GM21360 (cell line): ENCODE results near the gene EPN2.
A peak's percentile ranks its signal among the peaks of the same experiment; 100 is the strongest.
"Not testable (repeated sequence)": the region's sequence is repeated elsewhere in the genome, so short reads cannot be mapped to it uniquely, and the experiment has no call there.

Experiments used
- ATAC-seq: cut with Tn5 transposase; IDR thresholded peaks from one replicate; pipeline ENCODE4 v1.9.1; 2021; ENCODE audit warnings: mild to moderate bottlenecking, moderate library complexity; ENCODE audit not compliant: unreplicated experiment

The EPN2 gene

DNA sequence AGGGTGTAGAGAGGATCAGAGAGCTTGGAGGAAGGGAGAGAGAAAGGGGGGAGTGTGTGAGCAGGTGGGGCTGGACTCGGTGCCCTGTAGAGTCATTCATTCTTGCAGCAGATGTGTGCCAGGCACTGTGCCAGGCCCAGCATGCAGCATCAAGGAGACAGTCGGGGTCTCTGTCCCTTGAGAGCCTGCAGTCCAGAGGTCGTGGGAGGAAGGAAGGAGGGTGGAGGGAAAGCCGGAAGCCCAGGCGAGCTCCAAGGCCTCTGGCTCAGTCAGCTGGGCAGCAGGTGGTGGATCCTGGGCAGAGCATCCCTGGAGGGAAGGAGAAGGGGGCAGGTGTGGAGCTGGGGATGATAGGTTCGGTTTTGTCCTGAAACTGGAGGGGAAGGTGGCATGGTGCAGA lies 27.5 kb downstream of the EPN2 start:
- no peak for ATAC-seq

GRCh38 chr17:19265755-19266154 lies 28.6 kb downstream of the EPN2 start:
- ATAC-seq, result no peak

DNA sequence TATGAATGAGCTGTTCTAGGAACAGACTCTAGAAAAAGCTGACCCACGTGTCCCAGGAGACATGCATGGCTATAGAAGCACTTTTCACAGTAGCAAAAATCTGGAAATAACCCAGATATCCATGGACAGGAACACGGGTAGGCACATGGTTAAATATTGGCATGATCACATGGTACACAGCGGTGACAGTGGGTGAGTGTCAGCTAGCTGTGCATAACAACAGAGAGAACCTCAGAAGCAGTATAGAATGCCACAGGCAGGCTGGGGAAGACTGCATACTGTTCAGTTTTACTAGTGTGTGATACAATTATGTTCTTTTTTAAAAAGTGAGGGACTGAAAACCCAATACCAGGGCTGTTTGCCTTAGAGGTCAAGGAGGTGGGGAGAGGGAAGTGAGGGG lies 31.4 kb downstream of the EPN2 start:
- ATAC-seq, result no peak

DNA sequence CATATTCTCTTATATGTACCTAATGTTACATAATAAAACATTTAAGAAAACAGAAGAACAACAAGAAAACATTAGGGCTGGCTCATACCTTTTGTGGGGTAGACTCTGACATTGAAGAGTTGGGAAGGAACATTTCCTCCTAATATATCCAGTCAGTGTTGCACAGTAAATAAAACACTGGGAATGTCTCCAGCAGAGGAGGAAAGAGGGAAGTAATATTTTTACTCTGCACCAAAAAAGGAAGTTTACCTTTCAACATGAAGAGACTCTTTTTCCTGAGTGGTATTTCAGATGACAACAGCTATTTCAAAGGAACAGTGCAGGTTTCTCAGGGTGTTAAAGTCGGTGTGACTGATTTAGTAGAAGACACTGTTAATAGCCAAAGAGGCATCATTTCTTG lies 31.9 kb downstream of the EPN2 start:
- ATAC-seq, result no peak

- ATAC-seq, result no peak
Measured at GRCh38 chr17:19269641-19270040, 32.5 kb downstream of the EPN2 start.

DNA sequence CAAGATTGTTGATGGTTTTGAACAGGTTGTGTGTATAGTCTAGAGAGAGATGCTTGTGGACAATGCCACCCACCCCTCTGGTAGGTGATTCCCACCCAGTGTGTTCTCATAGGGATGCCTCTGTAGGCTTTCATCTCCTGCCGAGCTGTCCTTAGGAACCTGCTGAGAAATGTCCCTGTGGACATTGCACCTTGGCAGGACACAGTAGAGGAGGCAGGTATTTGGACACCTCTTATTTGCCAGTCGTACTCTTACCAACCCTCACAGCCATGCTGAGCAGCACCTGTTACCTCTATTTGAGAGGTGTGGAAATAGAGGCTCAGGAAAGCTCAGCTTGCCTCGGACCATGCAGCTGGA lies 33.2 kb downstream of the EPN2 start:
- peak; percentile 10 for ATAC-seq

GRCh38 chr17:19270704-19271611 lies 33.8 kb downstream of the EPN2 start:
- ATAC-seq, result peak; percentile 61

DNA sequence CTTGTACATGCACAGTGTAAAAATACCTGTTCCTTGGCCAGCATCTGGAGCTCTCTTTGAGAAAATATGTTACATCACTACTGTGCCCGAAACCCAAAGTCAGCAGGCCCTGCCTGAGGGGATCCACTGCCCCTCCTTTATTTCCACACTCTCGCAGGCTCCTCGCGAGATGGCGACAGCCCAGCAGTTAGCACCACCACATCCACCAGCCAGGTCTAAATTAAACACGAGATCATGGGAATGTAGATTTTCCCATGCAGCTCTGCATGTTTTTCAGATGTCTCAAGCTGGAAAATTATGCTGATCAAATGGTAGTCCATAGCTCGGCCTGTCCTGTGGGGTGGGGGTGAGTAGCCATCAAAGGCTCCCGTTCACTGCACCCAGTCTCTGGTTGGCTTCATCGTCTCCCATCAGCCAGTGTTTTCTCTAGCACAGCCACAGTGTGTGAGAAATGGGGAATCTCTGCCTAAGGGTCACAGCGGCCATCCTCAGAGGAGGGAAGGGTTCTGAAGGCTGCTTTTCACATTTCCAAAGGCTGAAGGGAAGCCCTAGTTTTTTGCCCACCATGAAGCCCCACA lies 34.7 kb downstream of the EPN2 start:
- ATAC-seq, result no peak

DNA sequence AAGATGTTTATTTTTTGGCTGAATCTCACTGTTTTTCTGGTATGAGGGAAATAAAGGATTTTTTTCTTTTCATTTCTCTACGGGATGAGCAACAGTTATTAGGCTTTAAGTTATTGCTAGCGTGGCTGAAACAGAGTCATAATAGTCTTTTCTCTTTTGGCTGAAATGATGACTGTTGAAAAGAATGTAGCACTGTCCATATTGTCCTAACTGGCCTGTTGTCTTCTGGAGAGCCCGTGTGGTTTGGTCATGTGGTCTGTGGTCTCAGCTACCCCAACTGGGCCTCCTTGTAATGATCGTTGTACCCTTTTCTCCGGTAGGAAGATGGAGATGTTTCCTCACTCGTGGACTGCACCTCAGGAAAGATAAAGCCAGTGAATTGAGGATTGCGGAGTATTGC lies 36.6 kb downstream of the EPN2 start:
- ATAC-seq, result no peak

GRCh38 chr17:19274893-19275292 lies 37.7 kb downstream of the EPN2 start:
- ATAC-seq, result no peak

GRCh38 chr17:19275457-19276127 lies 38.4 kb downstream of the EPN2 start:
- ATAC-seq, result no peak

DNA sequence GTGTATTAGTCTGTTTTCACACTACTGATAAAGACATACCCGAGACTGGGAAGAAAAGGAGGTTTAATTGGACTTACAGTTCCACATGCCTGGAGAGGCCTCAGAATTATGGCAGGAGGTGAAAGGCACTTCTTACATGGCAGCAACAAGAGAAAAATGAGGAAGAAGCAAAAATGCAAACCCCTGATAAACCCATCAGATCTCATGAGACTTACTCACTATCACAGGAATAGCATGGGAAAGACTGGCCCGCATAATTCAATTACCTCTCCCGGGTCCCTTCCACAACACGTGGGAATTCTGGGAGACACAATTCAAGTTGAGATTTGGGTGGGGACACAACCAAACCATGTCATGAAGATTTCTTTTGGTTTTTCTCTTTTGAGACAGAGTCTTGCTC lies 41.1 kb downstream of the EPN2 start:
- not testable (repeated sequence) for ATAC-seq

DNA sequence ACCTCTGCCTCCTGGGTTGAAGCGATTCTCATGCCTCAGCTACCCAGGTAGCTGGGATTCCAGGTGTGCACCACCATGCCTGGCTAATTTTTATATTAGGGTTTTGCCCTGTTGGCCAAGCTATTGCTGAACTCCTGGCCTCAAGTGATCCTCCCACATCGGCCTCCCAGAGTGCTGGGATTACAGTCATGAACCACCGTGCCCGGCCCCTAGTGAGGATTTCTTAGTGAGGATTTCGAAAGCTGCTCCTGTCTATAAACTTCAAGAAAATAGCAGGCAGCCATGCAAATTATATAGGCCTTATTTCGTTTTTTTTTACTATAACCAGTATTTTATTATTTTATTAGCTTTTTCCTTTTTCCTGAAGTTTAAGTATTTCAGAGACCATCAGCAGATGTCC lies 41.6 kb downstream of the EPN2 start:
- ATAC-seq, result no peak

DNA sequence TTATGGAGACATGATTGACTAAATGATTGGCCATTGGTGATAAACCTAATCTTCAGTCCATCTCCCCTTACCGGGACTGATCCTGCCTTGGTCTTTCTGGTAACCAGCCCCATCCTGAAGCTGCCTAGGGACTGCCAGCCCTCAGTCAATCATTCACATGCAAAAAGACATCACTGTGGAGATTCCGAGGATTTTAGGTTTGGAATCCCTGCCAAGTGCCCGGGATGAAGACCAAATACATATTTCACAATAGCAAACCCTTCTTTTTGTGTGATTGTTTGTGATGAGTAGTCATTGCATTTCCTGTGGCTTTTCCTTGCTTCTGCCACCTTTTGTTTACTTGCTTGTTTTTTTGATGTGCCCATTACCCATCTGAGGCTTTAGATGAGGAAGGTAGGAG lies 44.0 kb downstream of the EPN2 start:
- ATAC-seq, result no peak

DNA sequence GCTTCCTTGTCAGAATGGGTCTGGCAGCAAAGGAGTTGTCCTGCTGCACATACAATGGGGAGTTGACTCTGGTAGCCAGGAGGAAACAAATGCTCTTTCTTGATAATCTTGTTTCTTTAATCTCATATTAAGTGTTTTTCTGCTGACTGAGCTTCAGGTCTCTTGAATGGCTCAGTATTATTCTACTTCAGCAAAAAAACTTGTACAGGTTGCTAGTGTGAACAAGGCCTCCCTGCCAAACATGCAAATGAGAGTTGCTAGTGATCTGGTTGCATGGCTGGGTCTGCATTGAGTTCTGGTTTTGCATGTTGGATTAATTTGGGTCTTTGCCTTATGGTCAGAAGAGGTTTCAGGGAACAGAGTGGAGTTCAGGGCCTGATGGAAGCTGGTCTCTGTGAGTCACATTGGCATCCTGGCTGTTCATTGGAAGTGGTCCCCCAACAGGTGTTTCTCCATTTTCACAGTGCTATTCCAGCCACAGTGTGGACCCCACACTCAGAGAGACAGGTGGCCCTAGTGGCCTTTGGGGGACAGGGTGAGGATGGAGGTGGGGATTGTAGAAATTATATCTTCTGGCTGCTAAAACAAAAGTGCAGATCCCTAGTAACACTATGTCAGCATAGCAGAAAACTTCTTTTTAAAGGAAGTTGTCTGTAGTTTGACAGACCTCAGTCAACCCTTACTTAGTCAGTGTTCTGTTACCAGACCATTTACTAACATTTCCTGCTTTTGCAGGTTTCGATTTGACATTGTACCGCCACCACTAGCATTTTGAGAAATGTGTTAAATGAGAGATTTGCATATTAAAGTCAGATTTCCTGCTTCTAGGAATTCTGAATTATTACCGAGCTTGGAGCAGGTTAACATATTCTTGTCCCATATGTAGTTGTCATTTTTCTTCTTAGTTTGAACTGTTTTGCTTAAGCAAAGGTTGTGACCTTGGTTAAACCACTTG lies 47.1 kb downstream of the EPN2 start:
- no peak for ATAC-seq

- no peak for ATAC-seq
Measured at GRCh38 chr17:19285213-19285900, 48.2 kb downstream of the EPN2 start.

DNA sequence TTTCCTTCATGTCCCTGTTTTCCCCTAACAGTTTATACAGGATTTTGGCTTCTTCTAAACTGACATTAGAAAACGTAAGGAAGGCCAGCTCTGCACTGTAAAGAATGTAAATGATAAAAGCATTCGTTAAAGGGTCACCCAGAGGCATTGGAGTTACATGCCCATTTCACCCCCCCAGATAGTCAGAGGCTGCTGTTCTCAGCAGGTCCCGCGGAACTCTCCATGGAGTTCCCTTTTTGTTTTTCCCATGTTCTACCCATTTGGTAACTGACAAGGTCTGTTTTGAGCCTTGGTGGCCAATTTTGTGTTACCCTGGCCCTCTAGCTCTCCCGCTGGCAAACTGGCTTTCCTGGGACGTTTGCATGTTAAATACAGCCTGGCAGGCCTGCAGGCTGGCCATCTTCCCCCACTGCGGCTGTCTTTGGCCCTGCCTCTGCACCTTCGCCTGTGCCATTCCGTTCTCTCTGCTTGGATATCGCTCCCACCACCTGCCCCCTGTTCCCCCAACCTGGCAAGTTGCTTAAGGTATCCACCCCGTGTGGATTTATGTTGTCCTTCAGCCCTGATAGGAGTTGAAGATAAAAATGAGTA lies 49.7 kb downstream of the EPN2 start:
- no peak for ATAC-seq

- ATAC-seq, result no peak
Measured at GRCh38 chr17:19287651-19288050, 50.5 kb downstream of the EPN2 start.

DNA sequence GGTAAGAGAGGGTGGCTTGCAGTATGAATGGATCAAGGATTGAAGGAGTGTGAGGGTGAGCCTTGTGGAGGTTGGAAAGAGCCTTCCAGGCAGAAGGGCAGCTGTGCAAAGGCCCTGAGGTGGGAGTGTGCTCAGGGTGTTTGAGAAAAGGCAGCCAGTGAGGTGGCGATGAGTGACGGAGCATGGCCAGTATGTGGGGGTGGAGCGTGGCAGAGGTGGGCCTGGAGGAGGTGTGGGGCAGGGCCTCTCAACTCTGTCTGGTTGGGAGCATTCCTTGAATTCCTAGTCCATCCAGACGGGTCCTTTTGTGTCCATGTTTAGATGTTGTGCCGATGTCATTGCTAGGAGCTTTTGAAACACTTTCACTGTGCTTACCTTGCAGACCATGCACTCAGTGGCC lies 51.3 kb downstream of the EPN2 start:
- ATAC-seq, result no peak
